GM12864 (cell line): Measurements from ENCODE around the gene ZBTB16.

Source experiments
- DNase-seq: peaks from one replicate; pipeline ENCODE4 v3.0.0-alpha.2; 2011; ENCODE audit warnings: low read depth
- H3K4me3 ChIP-seq: 2 replicates; pipeline ENCODE4 v1.5.1; 2011; ENCODE audit warnings: mild to moderate bottlenecking, low read depth, low read length, control low read depth
- CTCF ChIP-seq: IDR thresholded peaks from 2 replicates; pipeline ENCODE4 v1.5.1; 2011; ENCODE audit warnings: low read depth, mild to moderate bottlenecking, moderate library complexity, low read length, control low read depth, inconsistent platforms; ENCODE audit errors: missing control alignments

The ZBTB16 gene

GRCh38 chr11:114033066-114033465, 26.4 kb upstream of the ZBTB16 start:
- no peak for TF ChIP-seq CTCF
- no peak for DNase-seq
- no peak overlapping the region for H3K4me3 ChIP-seq

GRCh38 chr11:114033572-114033971, 25.9 kb upstream of the ZBTB16 start:
- TF ChIP-seq CTCF: no peak
- no peak for DNase-seq
- H3K4me3 ChIP-seq: no peak overlapping the region

- no peak overlapping the region for H3K4me3 ChIP-seq
- no peak for DNase-seq
- no peak for TF ChIP-seq CTCF
These were observed 24.6 kb upstream of the ZBTB16 start for GRCh38 chr11:114034956-114035355.

- DNase-seq: no peak
- no peak overlapping the region for H3K4me3 ChIP-seq
- TF ChIP-seq CTCF: peak; percentile 25
These were observed 23.2 kb upstream of the ZBTB16 start for GRCh38 chr11:114036147-114036811.

- DNase-seq: no peak
- H3K4me3 ChIP-seq: no peak overlapping the region
- TF ChIP-seq CTCF: no peak
These were observed 22.6 kb upstream of the ZBTB16 start for GRCh38 chr11:114036958-114037357.

GRCh38 chr11:114039551-114039950, 20.0 kb upstream of the ZBTB16 start:
- TF ChIP-seq CTCF: no peak
- DNase-seq: no peak

GRCh38 chr11:114040706-114041211, 18.8 kb upstream of the ZBTB16 start:
- no peak overlapping the region for H3K4me3 ChIP-seq
- DNase-seq: no peak
- no peak for TF ChIP-seq CTCF

More at GRCh38 chr11:114039551-114039950, 20.0 kb upstream of the ZBTB16 start:
- no peak overlapping the region for H3K4me3 ChIP-seq
